ENCODE data around the gene PRG2. TPM values are rescaled to one million over a fixed set of nuclear protein-coding genes. Genes with fewer than 3 reads are reported as not detected.

PRG2 gene
- polyA plus RNA-seq, 1 donor, result 0.24 TPM

DNA sequence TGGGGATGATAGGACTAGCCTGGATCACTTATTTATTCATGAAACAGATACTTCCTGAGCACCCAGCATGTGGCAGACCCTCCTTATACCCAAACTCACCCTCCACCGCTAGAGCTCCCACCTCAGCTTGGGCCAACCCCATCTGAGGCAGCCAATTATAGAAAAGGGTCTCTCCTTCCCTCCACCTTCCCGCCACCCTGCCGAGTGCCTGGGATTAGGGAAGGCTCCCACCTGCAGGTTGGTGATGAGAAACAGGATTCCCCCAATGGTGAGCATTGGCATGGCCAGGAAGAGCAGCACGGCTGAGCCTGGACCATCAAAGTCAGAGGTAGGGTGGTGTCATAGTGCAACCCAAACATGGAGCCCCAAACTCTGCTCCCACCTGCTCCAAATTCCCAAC lies 30.6 kb upstream of the PRG2 start:
- WGBS (ENCODE audit: insufficient coverage, low lambda C conversion rate), result no CpG with 5 or more reads among the region's 4 CpGs

DNA sequence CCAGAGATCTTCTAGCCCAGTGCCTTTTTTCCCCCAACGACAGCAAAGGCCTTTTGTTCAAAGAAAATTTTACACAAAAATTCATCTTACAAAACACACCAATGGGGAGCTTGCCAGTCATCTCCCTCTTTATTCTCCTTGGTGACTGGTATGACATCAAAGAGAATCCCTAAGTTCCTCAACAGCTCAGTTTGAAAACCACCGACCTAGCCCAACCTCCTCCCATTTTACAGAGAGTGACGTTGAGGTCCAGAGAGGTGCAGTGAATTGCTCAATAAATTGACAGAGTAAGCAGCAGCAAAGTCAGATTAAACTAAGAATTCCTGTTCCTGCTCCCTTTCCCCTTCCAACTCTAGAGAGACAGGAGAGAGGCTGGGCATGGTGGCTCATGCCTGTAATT lies 28.7 kb upstream of the PRG2 start:
- no CpG with 5 or more reads among the region's 3 CpGs for WGBS (ENCODE audit: insufficient coverage, low lambda C conversion rate)
- H3K4me3 ChIP-seq (ENCODE audit: low read length), result no peak overlapping the region
- no peaks in the 10 kb centered on the region for H3K9me3 ChIP-seq (ENCODE audit: control insufficient read depth, low read depth, low read length)
- peaks cover 31% of the 10 kb centered on the region for H3K36me3 ChIP-seq (ENCODE audit: control insufficient read depth, insufficient read depth, low read length)
- no peak overlapping the region for H3K27ac ChIP-seq (ENCODE audit: low read length)
- H3K4me1 ChIP-seq (ENCODE audit: control insufficient read depth, insufficient read depth, low read length), result no peaks in the 10 kb centered on the region
- DNase-seq, result no peak
- H3K27me3 ChIP-seq (ENCODE audit: control insufficient read depth, insufficient read depth, low read length), result no peaks in the 10 kb centered on the region

More for the DNA sequence above, 30.6 kb upstream of the PRG2 start:
- H3K27ac ChIP-seq (ENCODE audit: low read length), result no peak overlapping the region
- H3K4me1 ChIP-seq (ENCODE audit: control insufficient read depth, insufficient read depth, low read length), result no peaks in the 10 kb centered on the region
- no peak overlapping the region for H3K4me3 ChIP-seq (ENCODE audit: low read length)
- peaks cover 23% of the 10 kb centered on the region for H3K36me3 ChIP-seq (ENCODE audit: control insufficient read depth, insufficient read depth, low read length)
- no peaks in the 10 kb centered on the region for H3K9me3 ChIP-seq (ENCODE audit: control insufficient read depth, low read depth, low read length)
- H3K27me3 ChIP-seq (ENCODE audit: control insufficient read depth, insufficient read depth, low read length), result no peaks in the 10 kb centered on the region
- DNase-seq, result no peak

DNA sequence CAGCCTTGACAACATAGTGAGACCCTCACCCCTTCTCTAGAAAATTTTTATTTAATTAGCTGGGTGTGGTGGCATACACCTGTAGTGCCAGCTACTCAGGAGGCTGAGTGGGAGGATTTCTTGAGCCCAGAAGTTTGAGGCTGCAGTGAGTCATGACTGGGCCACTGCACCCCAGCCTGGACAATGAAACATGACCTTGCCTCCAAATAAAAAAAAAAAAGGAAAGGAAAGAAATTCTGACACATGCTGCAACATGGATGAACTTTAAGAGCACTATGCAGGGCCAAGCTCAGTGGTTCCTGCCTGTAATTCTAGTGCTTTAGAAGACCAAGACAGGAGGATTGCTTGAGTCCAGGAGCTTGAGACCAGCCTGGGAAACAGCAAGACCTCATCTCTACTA lies 27.7 kb upstream of the PRG2 start:
- Histone ChIP-seq H3K9me3 (ENCODE audit: control insufficient read depth, low read depth, low read length) (no peaks in the 10 kb centered on the region), H3K36me3 (ENCODE audit: control insufficient read depth, insufficient read depth, low read length) (peaks cover 37% of the 10 kb centered on the region), H3K4me3 (ENCODE audit: low read length) (no peak overlapping the region), H3K4me1 (ENCODE audit: control insufficient read depth, insufficient read depth, low read length) (no peaks in the 10 kb centered on the region), H3K27ac (ENCODE audit: low read length) (no peak overlapping the region), H3K27me3 (ENCODE audit: control insufficient read depth, insufficient read depth, low read length) (no peaks in the 10 kb centered on the region)
- no peak for DNase-seq

DNA sequence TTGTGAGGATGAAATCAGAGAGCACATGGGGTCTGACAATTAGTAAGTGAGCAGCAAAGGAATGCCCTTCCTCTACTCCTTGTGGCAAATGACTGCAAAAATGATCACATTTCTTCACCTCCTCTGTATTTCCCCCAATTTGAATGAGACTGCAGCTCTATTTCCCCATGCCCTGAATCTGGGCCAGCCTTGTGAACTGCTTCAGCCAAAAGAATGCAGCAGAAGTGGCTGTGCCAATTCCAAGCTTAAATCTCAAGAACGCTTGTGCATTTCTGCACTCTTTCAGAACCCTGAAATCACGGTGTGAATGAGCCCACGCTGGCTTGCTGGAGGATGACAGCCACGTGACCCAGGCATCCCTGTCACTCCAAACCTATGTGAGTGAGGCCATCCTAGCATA lies 26.6 kb upstream of the PRG2 start:
- H3K4me3 ChIP-seq (ENCODE audit: low read length), result no peak overlapping the region
- no peaks in the 10 kb centered on the region for H3K4me1 ChIP-seq (ENCODE audit: control insufficient read depth, insufficient read depth, low read length)
- no peak overlapping the region for H3K27ac ChIP-seq (ENCODE audit: low read length)
- peaks cover 37% of the 10 kb centered on the region for H3K36me3 ChIP-seq (ENCODE audit: control insufficient read depth, insufficient read depth, low read length)
- WGBS (ENCODE audit: insufficient coverage, low lambda C conversion rate), result no CpG with 5 or more reads among the region's 4 CpGs
- no peaks in the 10 kb centered on the region for H3K27me3 ChIP-seq (ENCODE audit: control insufficient read depth, insufficient read depth, low read length)
- no peak for DNase-seq
- H3K9me3 ChIP-seq (ENCODE audit: control insufficient read depth, low read depth, low read length), result no peaks in the 10 kb centered on the region

DNA sequence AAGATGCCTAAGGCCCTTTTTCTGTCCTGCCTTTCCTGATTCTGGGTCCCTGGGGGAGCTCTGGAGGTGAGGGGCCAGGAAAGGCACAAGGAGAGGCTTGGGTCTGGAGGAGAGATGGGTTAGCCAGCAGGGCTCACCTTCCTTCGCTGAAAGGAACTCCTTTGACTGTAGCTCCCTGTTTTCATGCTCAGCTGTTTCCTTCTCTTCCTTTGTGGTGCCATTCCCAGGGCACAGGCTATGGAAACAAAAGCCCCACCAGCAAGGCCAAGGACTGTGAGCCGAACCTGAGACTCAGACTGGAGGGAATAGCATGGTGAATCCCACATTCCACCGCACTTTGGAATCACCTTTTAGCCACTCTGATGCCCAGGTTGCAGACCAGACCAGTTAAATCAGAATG lies 26.0 kb upstream of the PRG2 start:
- Histone ChIP-seq H3K36me3 (ENCODE audit: control insufficient read depth, insufficient read depth, low read length) (peaks cover 37% of the 10 kb centered on the region), H3K27me3 (ENCODE audit: control insufficient read depth, insufficient read depth, low read length) (no peaks in the 10 kb centered on the region), H3K27ac (ENCODE audit: low read length) (no peak overlapping the region), H3K4me1 (ENCODE audit: control insufficient read depth, insufficient read depth, low read length) (no peaks in the 10 kb centered on the region), H3K4me3 (ENCODE audit: low read length) (no peak overlapping the region), H3K9me3 (ENCODE audit: control insufficient read depth, low read depth, low read length) (no peaks in the 10 kb centered on the region)
- no peak for DNase-seq
- no CpG with 5 or more reads among the region's 3 CpGs for WGBS (ENCODE audit: insufficient coverage, low lambda C conversion rate)

DNA sequence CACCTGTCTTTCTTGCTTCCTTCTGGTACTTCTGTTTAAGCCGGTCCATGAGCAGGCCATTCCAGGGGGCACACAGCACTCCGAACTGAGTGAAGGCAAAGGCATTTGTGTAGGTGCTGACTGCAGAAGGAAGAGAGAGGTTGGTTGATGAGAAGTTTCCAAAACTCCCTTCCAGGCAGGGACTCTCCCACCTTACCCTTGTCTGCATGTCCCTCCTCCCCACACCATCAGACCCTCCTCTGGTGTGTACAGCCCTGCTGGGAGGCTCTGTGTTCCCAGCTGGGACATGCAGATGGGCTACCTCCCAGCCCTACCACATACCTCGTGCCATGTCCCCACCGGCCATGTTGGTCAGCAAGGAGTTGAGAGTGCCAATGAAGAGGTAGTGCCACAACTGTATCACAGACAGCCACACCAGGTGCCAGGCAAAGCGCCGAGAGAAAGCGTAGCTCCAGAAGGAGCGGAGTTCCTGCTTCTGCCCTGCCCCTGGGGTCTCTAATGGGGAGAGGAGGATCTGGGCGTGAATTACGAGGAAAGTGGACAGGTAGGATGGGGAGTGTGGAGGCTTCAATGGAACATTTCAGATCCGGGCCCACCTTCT lies 24.3 kb upstream of the PRG2 start:
- Histone ChIP-seq H3K4me3 (ENCODE audit: low read length) (no peak overlapping the region), H3K27me3 (ENCODE audit: control insufficient read depth, insufficient read depth, low read length) (no peaks in the 10 kb centered on the region), H3K4me1 (ENCODE audit: control insufficient read depth, insufficient read depth, low read length) (no peaks in the 10 kb centered on the region), H3K27ac (ENCODE audit: low read length) (no peak overlapping the region), H3K9me3 (ENCODE audit: control insufficient read depth, low read depth, low read length) (no peaks in the 10 kb centered on the region), H3K36me3 (ENCODE audit: control insufficient read depth, insufficient read depth, low read length) (peaks cover 40% of the 10 kb centered on the region)
- no peak for DNase-seq
- WGBS (ENCODE audit: insufficient coverage, low lambda C conversion rate), result no CpG with 5 or more reads among the region's 11 CpGs

DNA sequence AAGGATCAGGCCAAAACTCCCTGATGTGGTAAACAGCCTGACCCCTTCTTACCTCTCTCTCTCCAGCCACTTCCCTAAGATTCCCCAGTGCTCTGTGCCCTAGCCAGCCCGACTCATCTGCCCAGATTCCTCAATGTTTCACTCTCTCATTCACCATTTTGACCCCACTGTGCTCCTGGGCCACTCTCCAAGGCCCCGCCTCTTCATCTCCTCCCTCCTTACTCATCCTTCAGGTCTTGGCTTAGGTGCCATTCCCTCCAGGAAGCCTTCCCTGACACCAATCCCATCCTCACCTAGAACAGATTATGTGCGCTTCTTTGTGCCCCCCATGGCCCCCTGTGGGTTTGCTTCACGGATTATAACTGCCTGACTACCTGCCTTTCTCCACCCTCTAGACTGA lies 23.2 kb upstream of the PRG2 start:
- WGBS (ENCODE audit: insufficient coverage, low lambda C conversion rate), result no CpG with 5 or more reads among the region's 4 CpGs
- no peak overlapping the region for H3K27ac ChIP-seq (ENCODE audit: low read length)
- H3K36me3 ChIP-seq (ENCODE audit: control insufficient read depth, insufficient read depth, low read length), result peaks cover 47% of the 10 kb centered on the region
- no peak overlapping the region for H3K4me3 ChIP-seq (ENCODE audit: low read length)
- H3K4me1 ChIP-seq (ENCODE audit: control insufficient read depth, insufficient read depth, low read length), result no peaks in the 10 kb centered on the region
- no peaks in the 10 kb centered on the region for H3K27me3 ChIP-seq (ENCODE audit: control insufficient read depth, insufficient read depth, low read length)
- H3K9me3 ChIP-seq (ENCODE audit: control insufficient read depth, low read depth, low read length), result no peaks in the 10 kb centered on the region
- no peak for DNase-seq

DNA sequence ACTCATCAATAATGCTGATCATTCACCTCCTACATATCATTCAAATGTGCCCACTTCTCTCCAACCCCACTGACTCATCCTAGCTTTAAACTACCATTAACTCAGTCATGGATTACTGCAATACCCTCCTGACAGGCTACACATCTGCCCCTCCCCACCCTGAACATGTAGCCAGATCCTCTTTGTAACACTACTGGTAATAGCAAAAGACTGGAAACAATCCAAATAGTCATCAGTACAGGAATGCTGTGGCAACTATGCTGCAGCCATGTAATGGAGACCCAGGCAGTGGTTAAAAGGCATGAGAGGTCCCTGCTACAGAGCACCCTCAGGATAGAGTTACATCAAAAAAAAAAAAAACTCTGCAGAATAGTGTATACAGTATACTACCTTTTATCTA lies 19.8 kb upstream of the PRG2 start:
- Histone ChIP-seq H3K4me1 (ENCODE audit: control insufficient read depth, insufficient read depth, low read length) (no peaks in the 10 kb centered on the region), H3K27me3 (ENCODE audit: control insufficient read depth, insufficient read depth, low read length) (no peaks in the 10 kb centered on the region), H3K4me3 (ENCODE audit: low read length) (no peak overlapping the region), H3K9me3 (ENCODE audit: control insufficient read depth, low read depth, low read length) (no peaks in the 10 kb centered on the region), H3K27ac (ENCODE audit: low read length) (no peak overlapping the region), H3K36me3 (ENCODE audit: control insufficient read depth, insufficient read depth, low read length) (peaks cover 26% of the 10 kb centered on the region)
- DNase-seq, result no peak

DNA sequence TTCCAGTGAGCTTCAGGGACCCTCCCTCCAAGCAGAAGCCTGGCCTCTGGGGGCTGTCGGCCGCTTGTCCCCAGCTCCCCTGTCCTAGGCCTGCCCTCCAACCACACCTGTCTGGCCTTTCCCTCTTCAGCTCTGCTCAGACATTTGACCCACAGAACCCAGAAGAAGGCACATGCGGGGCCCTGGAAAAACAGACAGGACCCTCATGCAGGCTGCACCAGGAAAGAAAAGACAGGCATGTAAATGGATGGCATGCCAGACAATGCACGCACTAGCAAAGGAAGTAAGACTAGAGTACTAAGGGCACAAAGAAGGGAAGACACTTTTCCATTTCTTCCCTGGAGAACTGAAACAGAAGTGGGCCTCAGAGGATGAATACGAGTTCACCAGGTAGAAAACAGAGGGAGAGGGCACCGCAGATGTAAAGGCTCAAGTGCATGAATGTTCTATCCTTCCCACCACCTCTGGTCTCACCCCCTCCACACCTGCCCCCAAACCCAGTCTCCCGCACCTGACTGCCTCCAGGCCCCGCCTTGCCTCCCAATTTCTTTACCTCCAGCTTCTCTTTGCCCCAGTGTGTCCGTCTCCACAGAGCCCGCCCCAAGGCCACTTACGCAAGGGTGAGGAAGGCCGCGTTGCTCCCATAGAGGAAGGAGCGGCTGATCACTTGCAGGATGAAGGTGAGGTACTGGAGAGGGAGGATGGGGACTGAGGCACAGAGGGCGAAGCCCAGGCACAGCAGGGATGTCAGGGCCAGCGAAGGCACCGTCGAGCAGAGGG lies 19.1 kb upstream of the PRG2 start:
- Histone ChIP-seq H3K27me3 (ENCODE audit: control insufficient read depth, insufficient read depth, low read length) (no peaks in the 10 kb centered on the region), H3K36me3 (ENCODE audit: control insufficient read depth, insufficient read depth, low read length) (peaks cover 21% of the 10 kb centered on the region), H3K9me3 (ENCODE audit: control insufficient read depth, low read depth, low read length) (no peaks in the 10 kb centered on the region), H3K4me3 (ENCODE audit: low read length) (no peak overlapping the region), H3K4me1 (ENCODE audit: control insufficient read depth, insufficient read depth, low read length) (no peaks in the 10 kb centered on the region), H3K27ac (ENCODE audit: low read length) (no peak overlapping the region)
- DNase-seq, result no peak
- WGBS (ENCODE audit: insufficient coverage, low lambda C conversion rate), result no CpG with 5 or more reads among the region's 18 CpGs

DNA sequence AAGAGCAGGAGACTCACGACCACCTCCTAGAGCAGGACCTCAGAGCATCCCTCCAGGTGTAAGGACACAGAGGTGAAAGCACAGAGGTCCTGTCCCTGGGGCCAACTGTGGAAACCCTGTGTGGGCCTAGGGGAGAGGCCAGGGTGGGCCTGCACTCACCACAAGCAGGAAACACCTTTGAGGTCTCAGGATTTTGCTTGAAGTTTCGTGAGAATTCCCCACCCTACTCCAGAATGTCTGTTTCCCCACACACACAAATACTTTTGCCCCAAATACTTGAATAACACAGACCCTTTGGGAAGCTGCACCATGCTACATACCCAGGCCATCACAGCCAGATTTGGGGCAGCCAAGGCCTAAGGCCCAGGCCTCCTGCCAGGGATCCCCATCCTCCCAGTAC lies 18.3 kb upstream of the PRG2 start:
- Histone ChIP-seq H3K4me3 (ENCODE audit: low read length) (no peak overlapping the region), H3K27me3 (ENCODE audit: control insufficient read depth, insufficient read depth, low read length) (no peaks in the 10 kb centered on the region), H3K4me1 (ENCODE audit: control insufficient read depth, insufficient read depth, low read length) (no peaks in the 10 kb centered on the region), H3K36me3 (ENCODE audit: control insufficient read depth, insufficient read depth, low read length) (peaks cover 17% of the 10 kb centered on the region), H3K27ac (ENCODE audit: low read length) (no peak overlapping the region), H3K9me3 (ENCODE audit: control insufficient read depth, low read depth, low read length) (no peaks in the 10 kb centered on the region)
- no CpG with 5 or more reads among the region's 2 CpGs for WGBS (ENCODE audit: insufficient coverage, low lambda C conversion rate)
- no peak for DNase-seq

DNA sequence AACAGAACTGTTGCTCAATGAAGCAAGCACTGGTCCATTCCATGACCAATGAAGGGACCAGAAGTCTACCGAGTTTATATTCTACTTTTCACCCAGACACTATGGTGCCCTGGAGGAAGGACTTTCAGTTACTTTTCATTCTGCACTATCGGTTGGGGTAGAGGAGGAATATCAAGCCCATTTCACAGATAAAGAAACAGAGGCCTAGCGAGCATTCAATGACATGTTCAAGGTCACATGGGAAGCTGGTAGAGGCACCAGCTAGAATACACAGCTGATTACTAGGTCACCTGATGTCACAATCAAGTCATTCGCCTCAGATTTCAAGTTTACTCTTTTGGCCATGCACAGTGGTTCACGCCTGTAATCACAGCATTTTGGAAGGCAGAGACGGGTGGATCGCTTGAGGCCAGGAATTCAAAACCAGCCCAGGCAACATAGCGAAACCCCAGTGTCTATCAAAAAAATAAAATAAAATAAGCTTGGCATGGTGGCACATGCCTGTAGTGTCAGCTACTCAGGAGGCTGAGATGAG lies 17.6 kb upstream of the PRG2 start:
- Histone ChIP-seq H3K4me3 (ENCODE audit: low read length) (no peak overlapping the region), H3K9me3 (ENCODE audit: control insufficient read depth, low read depth, low read length) (no peaks in the 10 kb centered on the region), H3K4me1 (ENCODE audit: control insufficient read depth, insufficient read depth, low read length) (no peaks in the 10 kb centered on the region), H3K27ac (ENCODE audit: low read length) (no peak overlapping the region), H3K36me3 (ENCODE audit: control insufficient read depth, insufficient read depth, low read length) (peaks cover 14% of the 10 kb centered on the region), H3K27me3 (ENCODE audit: control insufficient read depth, insufficient read depth, low read length) (no peaks in the 10 kb centered on the region)
- no peak for DNase-seq
- WGBS (ENCODE audit: insufficient coverage, low lambda C conversion rate), result 83% methylated on average over 1 of the region's 8 CpGs
